Central memory CD4-positive, alpha-beta T cell (primary cell): ENCODE data around the gene STARD10.

ENCODE experiments used
- DNase-seq: peaks from one replicate; pipeline ENCODE4 v3.0.0; 2022

STARD10 gene

DNA sequence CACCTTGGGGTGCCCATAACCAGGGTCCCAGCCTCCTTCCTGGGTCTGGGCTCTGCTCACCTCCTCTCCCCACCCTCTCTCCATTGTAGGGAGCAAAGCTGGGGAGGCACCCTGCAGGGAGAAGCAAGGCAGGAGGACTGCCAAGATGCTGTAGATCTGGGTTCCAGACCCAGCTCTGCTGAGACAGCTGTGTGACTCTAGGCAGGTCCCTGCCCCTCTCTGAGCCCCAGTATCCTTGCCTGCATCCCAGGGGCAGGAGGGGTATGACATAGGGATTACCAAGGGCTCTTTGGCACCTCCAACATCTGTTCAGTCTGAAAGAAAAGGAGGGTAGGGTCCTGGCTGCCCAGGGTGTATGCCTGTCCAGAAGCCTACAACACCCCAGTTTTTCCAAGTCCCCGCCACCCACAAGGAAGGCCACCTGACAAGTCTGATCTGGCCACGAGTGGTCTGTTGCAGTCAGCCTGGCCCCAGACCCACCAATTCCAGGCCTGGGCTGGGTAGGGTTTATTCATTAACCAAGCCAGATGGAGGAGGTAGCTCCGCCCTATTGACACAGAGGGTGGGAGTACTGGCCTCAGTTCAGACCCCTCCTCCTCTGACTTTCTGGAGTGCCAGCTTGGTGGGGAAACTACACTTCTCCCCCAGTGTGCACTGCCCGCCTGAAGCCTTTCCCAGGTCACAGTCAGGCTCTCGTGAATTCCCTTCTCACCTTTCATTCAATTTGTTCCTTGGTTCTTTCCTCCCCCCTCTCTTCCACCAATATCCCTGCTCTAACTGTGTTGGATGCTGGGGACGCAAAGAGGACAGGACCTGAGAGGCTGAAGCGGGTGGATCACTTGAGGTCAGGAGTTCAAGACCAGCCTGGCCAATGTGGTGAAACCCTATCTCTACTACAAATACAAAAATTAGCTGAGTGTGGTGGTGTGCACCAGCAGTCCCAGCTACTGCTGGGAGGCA, 15.0 kb downstream of the STARD10 start:
- DNase-seq = no peak

DNA sequence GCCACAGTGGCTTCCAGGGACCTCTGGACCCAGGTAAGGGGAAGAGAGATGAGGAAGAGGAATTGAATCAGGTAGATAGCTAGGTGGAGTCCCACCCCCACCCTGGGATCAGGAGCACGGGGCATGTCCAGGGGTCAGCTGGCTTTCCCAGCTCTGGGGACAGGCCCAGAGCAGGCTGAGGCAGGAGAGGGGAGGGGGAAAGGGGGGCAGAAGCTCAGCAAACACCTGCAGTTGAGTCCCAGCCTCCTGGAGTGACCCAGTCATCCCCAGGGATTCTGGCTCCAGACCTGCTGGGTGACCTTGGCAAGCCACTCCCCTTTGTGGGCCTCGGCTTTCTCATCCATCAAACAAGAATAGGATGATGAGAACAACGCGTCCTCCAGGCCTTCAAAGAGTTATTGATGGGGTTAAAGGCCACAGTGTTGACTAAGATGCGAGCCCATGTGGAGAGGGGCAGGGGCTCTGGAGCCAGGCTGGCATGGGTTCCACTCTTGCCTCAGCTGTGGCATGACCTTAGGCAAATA, 16.0 kb downstream of the STARD10 start:
- DNase-seq = no peak

DNA sequence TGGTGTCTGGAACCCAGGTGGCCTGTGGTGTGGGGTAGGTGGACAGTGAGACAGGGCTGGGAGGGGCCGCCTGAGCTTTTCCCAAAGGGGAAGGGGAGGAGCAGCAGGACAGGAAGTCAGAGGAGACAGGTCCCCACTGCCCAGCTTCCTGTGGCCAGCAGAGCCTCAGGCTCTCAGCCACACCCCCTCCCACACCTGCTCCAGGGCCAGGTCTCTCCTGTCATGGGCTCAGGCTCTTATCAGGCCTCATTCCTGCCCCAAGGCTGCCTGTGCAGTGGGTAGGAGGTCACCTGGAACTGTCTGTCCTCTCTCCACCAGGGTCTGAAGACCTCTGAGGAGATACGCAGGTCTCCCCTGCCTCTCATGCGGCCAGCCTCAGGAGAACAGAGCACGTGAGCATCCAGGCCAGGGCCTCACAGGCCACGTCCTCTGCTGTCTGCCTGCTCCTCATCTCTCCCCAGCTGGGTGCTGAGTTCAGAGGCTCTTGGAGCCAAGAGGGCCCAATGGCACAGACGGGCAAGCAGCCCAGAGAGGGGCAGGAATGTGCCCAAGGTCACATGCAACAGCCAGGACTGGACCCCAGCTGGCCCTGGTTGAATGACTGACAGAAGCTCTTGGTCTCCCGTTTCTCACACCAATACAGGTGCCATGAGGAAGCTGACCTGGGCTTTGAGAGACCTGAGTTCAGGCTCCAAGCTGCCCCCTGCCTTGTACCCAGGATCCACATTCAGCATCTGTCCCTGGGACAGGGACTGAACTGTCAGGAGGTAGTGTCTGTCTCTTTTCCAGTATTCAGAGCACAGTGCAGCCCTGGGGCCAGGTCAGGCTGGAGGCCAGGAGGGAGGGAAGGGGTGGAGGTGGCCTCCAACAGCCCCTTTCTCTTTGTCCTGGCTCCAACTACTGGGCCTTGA, 16.7 kb downstream of the STARD10 start:
- no peak for DNase-seq

DNA sequence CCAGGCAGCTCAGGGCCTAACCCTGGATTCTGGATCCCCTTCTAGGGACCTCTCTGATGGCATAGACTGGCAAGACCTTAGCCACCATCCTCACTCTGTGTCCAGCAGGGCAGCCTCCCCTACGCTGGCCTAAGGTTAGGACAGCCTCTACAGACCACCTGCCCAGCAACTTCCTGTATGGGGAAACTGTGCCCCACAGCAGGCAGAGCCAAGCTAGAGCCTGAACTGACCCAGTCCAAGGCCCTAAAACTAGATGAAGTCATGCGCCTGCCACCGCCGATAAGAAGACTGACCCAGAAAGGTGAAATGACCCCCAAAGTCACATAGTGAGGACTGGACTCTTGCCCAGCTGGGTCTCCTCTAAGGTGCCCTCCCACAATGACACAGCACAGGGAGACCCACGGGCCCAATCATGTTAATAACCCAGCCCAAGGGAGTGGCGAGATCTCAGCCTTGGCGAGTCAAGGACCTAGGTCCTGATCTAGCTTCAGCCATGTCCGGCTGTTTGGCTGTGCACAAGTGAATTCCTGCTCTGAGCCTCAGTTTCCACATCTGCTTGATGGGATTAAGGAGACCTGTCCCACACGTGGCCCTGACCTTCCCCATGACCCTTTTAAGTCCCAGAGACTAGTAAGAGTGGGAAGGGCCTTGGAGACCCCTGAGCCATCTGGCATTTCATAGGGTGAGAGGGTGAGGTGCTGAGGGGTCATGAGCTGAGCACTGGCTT, 17.6 kb downstream of the STARD10 start:
- DNase-seq = no peak

DNA sequence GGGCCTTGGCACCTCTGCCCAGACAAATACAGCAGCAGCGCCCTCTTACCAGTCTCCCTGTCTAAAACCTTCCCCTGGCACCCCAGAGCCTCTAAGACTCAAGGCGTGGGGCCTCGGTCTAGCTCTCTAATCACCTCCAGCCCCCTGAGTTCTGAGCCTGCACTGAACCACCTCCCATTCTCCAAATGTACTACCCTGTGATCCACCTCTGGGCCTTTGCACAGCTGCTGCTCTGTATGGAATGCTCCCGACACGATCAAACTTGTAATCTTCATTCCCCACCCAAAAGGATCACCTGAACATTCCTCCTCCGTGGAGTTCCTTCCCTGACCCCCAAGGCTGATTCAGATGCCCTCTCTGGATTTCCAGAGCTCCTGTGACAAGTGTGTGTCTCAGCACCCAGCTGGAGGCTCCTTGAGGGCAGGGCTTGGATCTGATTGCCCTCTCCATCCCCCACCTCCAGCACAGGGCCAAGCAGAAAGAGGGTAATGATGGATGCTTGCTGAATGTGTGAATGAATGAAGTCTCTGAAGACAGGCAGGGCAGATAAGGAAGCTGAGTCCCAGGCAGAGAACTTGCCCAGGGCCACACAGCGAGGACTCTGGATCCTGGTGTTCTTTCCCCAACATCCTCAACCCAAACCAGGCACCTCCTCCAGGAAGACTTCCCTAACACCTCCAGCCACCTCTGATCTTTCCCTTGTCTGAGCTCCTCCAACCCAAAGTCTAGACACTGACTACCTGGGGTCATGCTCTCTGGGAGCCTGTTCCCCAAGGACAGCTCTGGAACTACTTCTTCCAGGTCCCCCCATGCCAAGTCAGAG, 18.3 kb downstream of the STARD10 start:
- DNase-seq = no peak

DNA sequence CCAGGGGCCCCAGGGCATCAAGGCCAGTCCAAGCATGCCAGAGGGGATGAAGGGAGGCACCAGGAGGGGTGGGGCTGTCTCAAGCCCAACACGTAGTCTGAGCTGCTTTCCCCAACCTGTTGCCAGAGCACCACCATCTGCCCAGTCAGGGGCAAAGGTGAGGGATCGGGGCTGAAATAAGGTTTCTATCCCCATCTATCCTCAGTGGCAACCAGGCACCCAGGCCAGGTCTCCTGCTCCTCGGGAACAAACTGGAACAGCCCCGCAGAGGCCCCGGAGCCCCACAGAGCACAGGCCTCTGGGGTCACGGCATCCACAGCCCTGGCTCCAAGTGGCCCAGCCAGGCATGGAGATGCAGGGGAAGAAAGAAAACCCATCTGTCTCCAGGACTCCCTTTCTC, 19.3 kb downstream of the STARD10 start:
- DNase-seq = no peak

DNA sequence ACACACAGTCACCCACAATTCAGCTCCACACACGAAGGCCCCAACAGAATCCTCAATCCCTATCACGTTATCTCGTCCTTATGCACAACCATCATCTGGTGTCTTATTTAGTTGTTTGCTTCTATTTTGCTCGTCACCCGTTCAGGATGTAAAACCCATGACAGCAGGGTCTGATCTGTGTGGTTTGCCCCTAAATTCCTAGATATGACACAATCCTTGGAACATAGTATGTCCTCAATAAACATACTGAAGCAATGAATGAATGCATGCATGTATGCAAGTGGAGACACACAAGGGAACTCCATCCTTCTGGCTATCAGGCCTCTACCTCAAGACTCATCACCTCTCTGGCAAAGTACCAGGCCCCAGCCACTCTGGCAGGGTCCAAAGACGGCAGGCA, 20.2 kb downstream of the STARD10 start:
- DNase-seq = no peak

DNA sequence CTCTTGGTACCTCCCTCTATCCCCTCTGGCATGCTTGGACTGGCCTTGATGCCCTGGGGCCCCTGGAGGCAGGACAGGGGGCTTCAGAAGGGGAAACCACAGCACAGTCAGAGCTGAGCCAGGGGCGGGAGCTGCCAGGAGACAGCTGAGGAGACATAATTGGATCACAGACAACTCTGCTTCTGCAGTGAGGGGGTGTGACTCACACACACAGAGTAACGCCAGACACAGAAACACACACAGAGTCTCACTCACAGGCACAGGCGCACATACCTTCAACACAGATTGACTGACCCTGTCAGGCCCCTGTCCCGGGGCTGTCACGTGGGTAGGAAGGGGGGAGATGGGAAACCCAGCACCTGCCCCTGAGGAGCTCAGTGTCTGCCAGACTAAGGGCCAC, 20.6 kb downstream of the STARD10 start:
- DNase-seq = no peak

DNA sequence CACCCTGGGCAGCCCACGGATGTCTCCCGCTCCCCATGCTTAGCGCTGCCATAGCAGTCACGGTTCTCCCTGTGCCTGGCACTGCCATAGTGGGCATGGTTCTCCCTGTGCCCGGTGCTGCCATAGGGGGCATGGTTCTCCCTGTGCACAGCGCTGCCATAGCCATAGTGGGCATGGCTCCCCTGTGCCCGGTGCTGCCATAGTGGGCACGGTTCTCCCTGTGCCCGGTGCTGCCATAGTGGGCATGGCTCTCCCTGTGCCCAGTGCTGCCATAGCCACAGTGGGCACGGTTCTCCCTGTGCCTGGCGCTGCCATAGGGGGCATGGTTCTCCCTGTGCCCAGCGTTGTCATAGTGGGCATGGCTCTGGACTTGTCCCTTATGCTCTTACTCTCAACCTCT, 21.8 kb downstream of the STARD10 start:
- DNase-seq = no peak

DNA sequence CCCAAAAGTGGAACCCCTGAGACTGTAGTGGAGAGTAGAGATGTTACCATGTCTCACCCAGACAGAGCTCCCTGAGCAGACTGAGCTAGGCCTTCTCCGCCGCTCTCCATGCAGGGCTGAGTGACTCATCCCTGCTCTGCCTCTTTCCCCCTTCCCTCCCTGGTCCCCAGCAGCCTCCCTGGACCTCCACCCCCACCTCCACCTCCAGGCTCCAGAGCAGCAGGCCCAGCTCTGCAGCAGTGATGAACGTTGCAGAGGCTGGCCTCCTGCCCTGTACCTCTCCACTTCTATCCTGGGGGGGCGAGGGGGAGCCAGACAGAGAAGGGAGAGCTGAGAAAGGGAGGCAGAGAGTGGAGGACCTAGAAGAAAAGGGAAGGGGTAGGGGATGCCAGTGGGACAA, 22.3 kb downstream of the STARD10 start:
- DNase-seq = no peak

DNA sequence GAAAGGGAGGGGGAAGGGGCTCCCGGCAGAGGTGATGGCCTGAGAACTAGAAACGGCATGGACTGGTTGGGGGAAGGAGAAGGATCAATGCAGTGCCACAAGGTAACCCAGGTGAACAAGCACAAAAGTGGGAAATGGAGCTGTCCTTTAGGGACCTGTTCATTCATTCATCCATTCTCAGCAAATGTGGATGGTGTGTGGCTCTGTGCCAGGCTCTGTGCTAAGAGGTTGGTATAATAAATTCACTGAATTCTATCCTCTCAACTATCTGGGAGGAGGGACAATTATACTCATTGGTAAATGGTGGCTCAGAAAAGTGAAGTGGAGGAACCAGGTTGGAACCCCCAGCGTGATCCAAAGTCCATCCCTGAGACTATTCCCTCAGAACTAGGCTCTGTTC, 23.0 kb downstream of the STARD10 start:
- DNase-seq = no peak

DNA sequence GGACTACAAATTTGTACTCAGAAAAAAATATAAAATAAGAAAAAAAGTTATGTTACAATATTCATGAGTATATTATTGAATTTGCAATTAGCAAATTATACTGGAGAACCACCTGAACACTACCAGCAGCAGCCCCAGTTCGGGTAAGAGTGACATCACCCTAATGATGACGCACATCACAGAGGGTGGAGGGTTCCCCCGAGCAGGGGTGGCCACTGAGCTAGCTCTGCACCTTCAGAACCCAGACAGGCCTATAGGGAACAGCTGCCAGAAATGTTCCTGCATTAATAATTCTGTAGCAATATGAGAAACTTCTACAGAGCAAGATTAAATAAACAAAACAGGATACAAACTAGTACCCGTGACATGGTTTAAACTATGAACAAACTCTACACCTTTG, 24.2 kb downstream of the STARD10 start:
- DNase-seq = no peak

DNA sequence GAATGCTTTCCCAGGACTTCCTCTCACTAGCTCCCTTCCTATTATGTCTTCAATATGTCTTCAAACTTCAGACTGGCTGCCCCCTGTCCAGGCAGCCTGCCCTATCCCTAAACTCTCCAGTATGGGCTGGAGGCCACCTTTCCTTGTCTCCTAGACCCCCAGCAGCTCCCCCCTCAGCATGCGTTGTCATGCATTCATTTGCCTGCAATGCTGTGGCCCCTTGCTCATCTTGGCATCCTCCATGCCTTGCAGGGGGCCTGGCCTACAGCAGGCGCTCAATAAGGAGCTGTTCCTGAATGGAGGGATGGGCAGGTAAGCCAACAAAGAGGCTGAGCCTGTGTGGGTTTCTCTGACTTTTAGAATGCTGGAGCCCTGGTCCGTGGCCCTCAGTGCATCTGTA, 25.3 kb downstream of the STARD10 start:
- DNase-seq = no peak

DNA sequence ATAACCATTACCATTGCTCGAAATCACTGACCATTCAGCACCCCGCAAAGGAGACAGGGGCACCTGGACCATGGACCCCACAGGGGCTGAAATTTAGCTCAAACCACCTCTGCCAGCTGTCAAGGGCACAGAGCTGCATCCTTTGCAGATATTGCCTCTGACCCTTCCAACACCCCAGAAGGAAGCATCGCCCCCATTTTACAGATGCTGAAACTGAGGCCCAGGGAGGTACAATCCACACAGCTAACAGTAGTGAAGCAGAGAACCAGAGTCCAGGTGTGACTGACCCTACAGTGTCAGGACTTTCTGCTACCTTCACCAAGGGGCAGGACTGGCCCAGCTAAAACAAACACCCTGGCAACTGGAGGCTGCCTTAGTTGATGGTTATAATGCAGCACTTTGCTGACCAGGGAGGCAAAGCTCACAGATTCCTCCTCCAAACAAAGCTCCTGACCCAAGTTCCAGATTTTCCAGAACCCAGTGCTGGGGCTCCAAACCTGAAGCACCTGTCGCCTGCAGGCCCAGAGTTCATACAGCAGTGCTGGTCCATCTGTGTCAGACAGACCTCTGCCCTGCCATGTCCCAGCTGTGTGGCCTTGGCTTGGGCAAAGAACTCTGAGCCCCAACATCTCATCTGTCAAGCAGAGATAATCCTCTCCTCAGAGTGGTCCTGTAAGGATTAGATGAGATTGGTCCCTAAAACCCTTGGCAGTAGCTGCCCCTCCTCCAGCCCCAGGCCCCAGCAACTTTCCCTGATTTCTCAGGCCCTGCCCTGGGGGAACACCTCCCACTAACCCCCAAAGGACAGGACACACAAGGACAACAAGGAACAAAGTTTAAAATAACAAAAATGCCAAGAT, 26.4 kb downstream of the STARD10 start:
- no peak for DNase-seq

DNA sequence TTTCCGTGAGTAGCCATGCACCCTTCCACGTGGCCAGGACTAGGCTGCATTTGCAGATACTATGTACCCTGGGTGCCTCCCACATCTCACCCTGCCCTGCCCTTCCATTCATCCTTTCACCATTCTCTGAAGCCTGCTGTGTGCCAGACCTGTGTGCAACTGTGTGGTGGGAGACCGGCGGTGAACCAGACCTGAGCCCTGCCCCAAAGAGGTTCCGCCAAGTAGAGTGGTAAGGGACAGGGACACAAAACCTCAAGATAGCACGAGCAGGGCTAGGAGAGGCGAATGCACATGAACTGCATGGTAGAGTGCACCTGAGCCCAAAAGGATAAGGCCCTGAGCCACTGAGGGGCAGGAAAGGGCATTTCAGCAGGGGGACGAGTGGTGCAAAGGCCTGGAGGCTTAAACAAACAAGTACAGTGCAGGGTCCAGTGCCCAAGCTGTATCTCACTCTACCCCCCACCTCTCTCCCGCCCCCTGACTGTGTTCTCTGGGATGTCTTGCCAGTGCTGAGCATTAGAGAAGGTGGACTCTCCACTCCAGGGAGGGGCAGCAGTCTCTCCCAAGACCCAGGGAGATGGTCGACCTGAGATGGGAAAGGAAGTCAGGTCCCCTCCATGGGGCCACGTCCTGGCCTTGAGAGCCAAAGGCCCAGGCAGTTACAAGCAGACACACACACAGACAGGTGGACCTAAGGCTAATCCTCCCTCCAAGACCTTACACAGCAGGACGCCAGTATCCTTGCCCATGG, 27.5 kb downstream of the STARD10 start:
- no peak for DNase-seq

DNA sequence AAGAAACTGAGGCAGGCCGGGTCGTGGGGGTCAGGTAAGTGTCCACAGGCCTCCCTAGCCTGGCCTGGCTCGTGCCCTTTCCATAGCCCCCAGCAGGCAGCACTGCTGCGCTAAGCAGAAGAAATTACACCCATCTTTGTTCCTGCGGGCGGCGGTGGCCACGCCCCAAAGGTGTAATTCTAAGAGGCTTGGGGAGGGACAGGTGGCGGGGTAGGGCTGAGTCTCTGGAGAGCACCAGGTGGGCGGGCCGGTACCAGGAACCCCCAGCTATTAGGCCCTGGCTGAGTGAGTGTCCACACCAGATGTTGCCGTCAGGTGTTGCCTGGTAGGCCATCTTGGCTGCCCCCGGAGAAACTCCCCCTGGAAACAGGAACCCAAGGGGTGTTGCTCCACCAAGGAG, 29.3 kb downstream of the STARD10 start:
- no peak for DNase-seq

DNA sequence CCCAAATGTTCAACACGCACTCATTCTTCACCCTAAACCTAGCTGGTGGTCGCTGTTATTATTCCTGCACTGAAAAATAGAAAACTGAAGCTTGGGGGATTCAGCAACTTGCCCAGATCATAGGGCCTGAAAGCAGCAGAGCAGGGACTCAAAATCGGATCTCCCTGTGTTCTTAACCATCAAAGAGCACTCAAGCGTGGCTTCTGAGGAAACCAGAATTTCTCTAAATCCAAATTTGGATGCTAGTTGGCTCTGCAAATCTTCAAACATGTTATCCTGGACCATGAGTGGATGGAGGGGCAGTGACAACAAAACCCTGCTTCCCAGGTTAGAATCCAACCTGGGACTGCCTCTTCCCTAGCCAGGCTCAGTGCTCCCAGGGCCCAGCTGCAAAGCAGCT, 30.0 kb downstream of the STARD10 start:
- no peak for DNase-seq

DNA sequence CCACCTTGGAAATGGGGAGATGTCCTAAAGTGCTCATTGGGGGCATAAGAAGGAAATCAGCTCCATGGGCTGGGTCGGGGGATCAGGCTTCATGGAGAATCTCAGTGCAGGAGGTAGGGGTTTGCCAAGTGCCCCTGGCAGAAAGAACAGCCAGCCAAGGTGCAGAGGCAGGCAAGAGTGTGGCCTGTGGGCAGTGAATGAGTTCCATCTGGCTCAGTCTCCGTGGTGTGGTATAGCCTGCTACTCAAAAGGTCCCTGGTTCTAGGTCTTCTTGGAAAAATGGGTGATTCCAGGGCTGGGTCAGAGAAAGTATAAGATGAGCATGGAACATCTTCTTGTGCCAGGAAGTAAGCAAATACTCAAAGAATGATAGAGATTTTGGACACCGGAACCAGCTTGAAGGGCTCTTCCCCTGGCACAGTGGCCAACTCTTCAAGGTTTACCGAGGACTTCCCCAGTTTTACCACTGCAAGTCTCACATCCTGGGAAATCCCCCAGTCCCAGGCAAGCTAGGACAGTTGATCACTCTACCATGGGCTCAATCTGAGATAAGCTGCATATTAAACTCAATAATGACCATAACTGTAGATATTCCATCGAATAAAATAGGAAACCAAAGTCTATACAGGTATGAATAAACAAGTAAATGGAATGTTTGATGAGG, 31.1 kb downstream of the STARD10 start:
- DNase-seq = no peak
